Measurements from ENCODE around the gene COL6A1. TPM values are rescaled to one million over a fixed set of nuclear protein-coding genes. Genes with fewer than 3 reads are reported as not detected.
"Not testable (repeated sequence)": the region's sequence is repeated elsewhere in the genome, so short reads cannot be mapped to it uniquely, and the experiment has no call there.

Gene COL6A1
- total and polyA plus RNA-seq, 2 donors (not counting 1 experiment from before 2014, with no cell fraction given): 645 to 1,137 TPM

DNA sequence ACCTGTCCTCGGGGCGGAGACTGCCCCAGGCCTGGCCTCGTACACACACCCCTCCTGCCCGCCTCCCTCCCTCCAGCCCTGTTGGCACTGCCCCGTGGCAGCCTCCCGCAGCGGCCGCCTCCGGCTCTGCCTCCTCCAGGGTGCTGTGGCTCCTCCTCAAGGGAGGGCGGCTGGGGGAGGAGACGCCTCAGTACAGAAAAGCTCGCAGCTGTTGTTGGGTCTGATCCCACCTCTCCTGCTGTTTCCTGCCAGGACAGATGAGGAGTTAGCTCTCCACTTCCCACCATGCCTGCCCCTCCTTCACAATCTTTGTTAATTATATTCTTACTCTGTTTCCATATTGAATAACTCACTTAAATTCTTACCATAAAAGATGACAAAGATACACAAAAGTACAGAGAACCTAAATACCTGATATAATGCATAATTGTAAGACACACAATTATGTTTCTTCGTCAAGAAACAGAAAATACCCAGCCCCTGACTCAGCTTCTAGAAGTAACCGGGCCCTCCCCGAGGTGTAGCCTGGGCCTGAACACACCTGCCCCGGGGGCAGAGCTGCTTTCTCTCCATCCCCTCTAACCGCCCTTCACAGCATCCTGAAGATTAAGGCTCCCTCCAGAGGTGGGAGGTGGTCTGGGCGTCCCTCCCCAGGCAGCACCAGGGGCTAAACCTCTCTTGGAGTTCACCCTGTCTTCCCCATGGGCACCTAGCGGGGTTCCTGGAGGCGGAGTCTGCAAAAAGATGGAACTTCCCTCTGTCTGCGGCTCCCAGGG is 30.6 kb upstream of the COL6A1 start:
- H3K27ac ChIP-seq (ENCODE audit: insufficient read depth, low read length): no peak overlapping the region
- no peaks in the 10 kb centered on the region for H3K9me3 ChIP-seq (ENCODE audit: control insufficient read depth, insufficient read depth, low read depth, low read length)
- H4K20me1 ChIP-seq (ENCODE audit: control insufficient read depth, extremely low read depth, insufficient read depth, low read length): no peaks in the 10 kb centered on the region
- H2AFZ ChIP-seq (ENCODE audit: low read length): peak overlapping the region; percentile 6
- peak; percentile 53 to 64 for DNase-seq (ENCODE audit: low read depth in 2 of 2)
- peaks cover 9% of the 10 kb centered on the region for H3K4me1 ChIP-seq (ENCODE audit: control insufficient read depth, extremely low read depth, insufficient read depth, low read length)
- H3K9ac ChIP-seq (ENCODE audit: insufficient read depth, low read length): no peak overlapping the region
- H3K4me3 ChIP-seq (replicated peaks in 1 of 4; ENCODE audit: control extremely low read depth in 1 of 4, insufficient read depth in 1 of 4, low read depth in 3 of 4, low read length in 4 of 4): no peak overlapping the region
- peak overlapping the region; percentile 20 for H3K4me2 ChIP-seq (ENCODE audit: extremely low read depth, insufficient read depth, low read length)
- H3K27me3 ChIP-seq (ENCODE audit: control insufficient read depth, insufficient read depth, low read length): peaks cover 15% of the 10 kb centered on the region
- H3K36me3 ChIP-seq (ENCODE audit: control insufficient read depth, insufficient read depth, low read length): no peaks in the 10 kb centered on the region
- H3K79me2 ChIP-seq (ENCODE audit: control insufficient read depth, insufficient read depth, low read length): no peaks in the 10 kb centered on the region
- TF ChIP-seq, protein P1, sequence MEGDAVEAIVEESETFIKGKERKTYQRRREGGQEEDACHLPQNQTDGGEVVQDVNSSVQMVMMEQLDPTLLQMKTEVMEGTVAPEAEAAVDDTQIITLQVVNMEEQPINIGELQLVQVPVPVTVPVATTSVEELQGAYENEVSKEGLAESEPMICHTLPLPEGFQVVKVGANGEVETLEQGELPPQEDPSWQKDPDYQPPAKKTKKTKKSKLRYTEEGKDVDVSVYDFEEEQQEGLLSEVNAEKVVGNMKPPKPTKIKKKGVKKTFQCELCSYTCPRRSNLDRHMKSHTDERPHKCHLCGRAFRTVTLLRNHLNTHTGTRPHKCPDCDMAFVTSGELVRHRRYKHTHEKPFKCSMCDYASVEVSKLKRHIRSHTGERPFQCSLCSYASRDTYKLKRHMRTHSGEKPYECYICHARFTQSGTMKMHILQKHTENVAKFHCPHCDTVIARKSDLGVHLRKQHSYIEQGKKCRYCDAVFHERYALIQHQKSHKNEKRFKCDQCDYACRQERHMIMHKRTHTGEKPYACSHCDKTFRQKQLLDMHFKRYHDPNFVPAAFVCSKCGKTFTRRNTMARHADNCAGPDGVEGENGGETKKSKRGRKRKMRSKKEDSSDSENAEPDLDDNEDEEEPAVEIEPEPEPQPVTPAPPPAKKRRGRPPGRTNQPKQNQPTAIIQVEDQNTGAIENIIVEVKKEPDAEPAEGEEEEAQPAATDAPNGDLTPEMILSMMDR (conservative IDR thresholded peaks at IDR 0.05 in 1 of 2, IDR thresholded peaks at IDR 0.05 in 1 of 2; ENCODE audit: low read depth in 1 of 2, low read length in 2 of 2): no peak
- no peak for TF ChIP-seq EZH2 (IDR thresholded peaks at IDR 0.05; ENCODE audit: low read length, missing control alignments)

- H3K36me3 ChIP-seq (ENCODE audit: control insufficient read depth, insufficient read depth, low read length): no peaks in the 10 kb centered on the region
- DNase-seq (ENCODE audit: low read depth in 2 of 2): no peak
- no peak overlapping the region for H3K27ac ChIP-seq (ENCODE audit: insufficient read depth, low read length)
- no peak overlapping the region for H2AFZ ChIP-seq (ENCODE audit: low read length)
- no peaks in the 10 kb centered on the region for H3K9me3 ChIP-seq (ENCODE audit: control insufficient read depth, insufficient read depth, low read depth, low read length)
- H3K4me1 ChIP-seq (ENCODE audit: control insufficient read depth, extremely low read depth, insufficient read depth, low read length): peaks cover 9% of the 10 kb centered on the region
- peaks cover 15% of the 10 kb centered on the region for H3K27me3 ChIP-seq (ENCODE audit: control insufficient read depth, insufficient read depth, low read length)
- no peak overlapping the region for H3K9ac ChIP-seq (ENCODE audit: insufficient read depth, low read length)
- TF ChIP-seq EZH2 (IDR thresholded peaks at IDR 0.05; ENCODE audit: low read length, missing control alignments): no peak
- TF ChIP-seq, protein P1 (conservative IDR thresholded peaks at IDR 0.05 in 1 of 2, IDR thresholded peaks at IDR 0.05 in 1 of 2; ENCODE audit: low read depth in 1 of 2, low read length in 2 of 2): no peak
- no peaks in the 10 kb centered on the region for H3K79me2 ChIP-seq (ENCODE audit: control insufficient read depth, insufficient read depth, low read length)
- H3K4me3 ChIP-seq (replicated peaks in 1 of 4; ENCODE audit: control extremely low read depth in 1 of 4, insufficient read depth in 1 of 4, low read depth in 3 of 4, low read length in 4 of 4): no peak overlapping the region
- no peak overlapping the region for H3K4me2 ChIP-seq (ENCODE audit: extremely low read depth, insufficient read depth, low read length)
- H4K20me1 ChIP-seq (ENCODE audit: control insufficient read depth, extremely low read depth, insufficient read depth, low read length): no peaks in the 10 kb centered on the region
Measured at GRCh38 chr21:45951676-45952075, 29.9 kb upstream of the COL6A1 start.

DNA sequence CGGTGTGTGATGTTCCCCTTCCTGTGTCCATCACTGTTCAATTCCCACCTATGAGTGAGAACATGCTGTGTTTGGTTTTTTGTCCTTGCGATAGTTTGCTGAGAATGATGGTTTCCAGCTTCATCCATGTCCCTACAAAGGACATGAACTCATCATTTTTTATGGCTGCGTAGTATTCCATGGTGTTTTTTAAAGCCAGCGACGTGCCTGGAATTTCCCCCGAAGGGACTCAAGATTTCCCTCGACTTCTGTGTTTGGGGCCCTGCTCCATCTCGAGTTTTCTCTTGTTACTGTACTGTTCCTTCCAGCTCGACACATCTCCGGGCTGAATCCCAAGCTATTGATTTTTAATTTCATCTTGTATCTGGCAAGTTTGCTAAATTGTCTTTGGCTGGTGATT is 29.0 kb upstream of the COL6A1 start:
- Histone ChIP-seq H3K4me1 (ENCODE audit: control insufficient read depth, extremely low read depth, insufficient read depth, low read length) (peaks cover 11% of the 10 kb centered on the region), H3K27me3 (ENCODE audit: control insufficient read depth, insufficient read depth, low read length) (peaks cover 11% of the 10 kb centered on the region)
- H3K9me3 ChIP-seq (ENCODE audit: control insufficient read depth, insufficient read depth, low read depth, low read length); H3K27ac ChIP-seq (ENCODE audit: insufficient read depth, low read length); H3K4me2 ChIP-seq (ENCODE audit: extremely low read depth, insufficient read depth, low read length); H3K36me3 ChIP-seq (ENCODE audit: control insufficient read depth, insufficient read depth, low read length); H4K20me1 ChIP-seq (ENCODE audit: control insufficient read depth, extremely low read depth, insufficient read depth, low read length); DNase-seq (ENCODE audit: low read depth in 2 of 2); H3K4me3 ChIP-seq (replicated peaks in 1 of 4; ENCODE audit: control extremely low read depth in 1 of 4, insufficient read depth in 1 of 4, low read depth in 3 of 4, low read length in 4 of 4); H2AFZ ChIP-seq (ENCODE audit: low read length); H3K9ac ChIP-seq (ENCODE audit: insufficient read depth, low read length); H3K79me2 ChIP-seq (ENCODE audit: control insufficient read depth, insufficient read depth, low read length): not testable (repeated sequence)
